ENCODE measurements around the gene KRTAP4-7. TPM values are rescaled to one million over a fixed set of nuclear protein-coding genes. Genes with fewer than 3 reads are reported as not detected.

Gene KRTAP4-7
- total RNA-seq, 5 donors from 2014 or later (not counting 1 experiment from before 2014, with no cell fraction given): not detected

DNA sequence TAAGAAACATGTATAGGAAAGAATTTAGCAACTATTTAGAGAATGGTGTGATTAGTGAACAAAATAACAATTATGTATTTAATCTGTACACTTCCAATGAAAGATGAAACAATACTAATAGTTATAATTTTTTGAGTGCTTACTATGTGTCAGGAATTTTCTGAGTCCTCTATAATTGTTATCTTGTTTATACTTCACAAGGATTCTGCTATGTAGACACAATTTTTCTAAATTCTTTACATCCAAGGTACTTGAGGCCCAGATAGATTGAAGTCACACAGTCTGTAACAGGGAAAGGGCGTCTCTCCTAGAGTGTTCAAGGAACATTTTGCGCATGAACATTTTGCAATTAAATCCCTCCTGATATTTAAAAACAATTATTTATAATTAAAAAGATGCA, 41.1 kb downstream of the KRTAP4-7 start:
- Histone ChIP-seq H3K27ac (ENCODE audit: low read length) (no peak overlapping the region), H3K4me1 (ENCODE audit: control insufficient read depth in 1 of 2, extremely low read depth in 1 of 2, insufficient read depth in 2 of 2, low read length in 2 of 2) (peaks cover 17 to 24% of the 10 kb centered on the region in 2 experiments), H3K36me3 (ENCODE audit: control insufficient read depth in 2 of 2, extremely low read depth in 1 of 2, insufficient read depth in 1 of 2, low read length in 1 of 2) (no peaks in the 10 kb centered on the region), H3K4me3 (ENCODE audit: control insufficient read depth in 1 of 2, extremely low read depth in 1 of 2, low read length in 1 of 2) (no peak overlapping the region), H3K9me3 (no peaks in the 10 kb centered on the region), H3K27me3 (replicated peaks in 1 of 2; ENCODE audit: control insufficient read depth in 2 of 2, extremely low read depth in 1 of 2, insufficient read depth in 2 of 2, low read length in 1 of 2) (no peaks in the 10 kb centered on the region)
- Mint-ChIP-seq H3K27me3 (no peaks in the 10 kb centered on the region), H3K9me3 (peaks cover 0 to 3% (median 0%) of the 10 kb centered on the region in 3 donors), H3K4me3 (peak overlapping the region in 1 of 3 donors; percentile 76), H3K4me1 (peaks cover 40 to 65% (median 64%) of the 10 kb centered on the region in 3 donors), H3K36me3 (no peaks in the 10 kb centered on the region), H3K27ac (no peak overlapping the region)
- ChIA-PET POLR2A (no interaction called here), CTCF (interaction anchor here in 1 of 2 donors (1.1 kb wide), 1 partner anchor 8 kb away, joined by 3 read pairs; no protein-coding TSS in a partner anchor)
- ATAC-seq (replicated peaks in 1 of 4): no peak
- no peak for DNase-seq
- WGBS (ENCODE audit: insufficient coverage): no CpG with 5 or more reads among the region's 2 CpGs

DNA sequence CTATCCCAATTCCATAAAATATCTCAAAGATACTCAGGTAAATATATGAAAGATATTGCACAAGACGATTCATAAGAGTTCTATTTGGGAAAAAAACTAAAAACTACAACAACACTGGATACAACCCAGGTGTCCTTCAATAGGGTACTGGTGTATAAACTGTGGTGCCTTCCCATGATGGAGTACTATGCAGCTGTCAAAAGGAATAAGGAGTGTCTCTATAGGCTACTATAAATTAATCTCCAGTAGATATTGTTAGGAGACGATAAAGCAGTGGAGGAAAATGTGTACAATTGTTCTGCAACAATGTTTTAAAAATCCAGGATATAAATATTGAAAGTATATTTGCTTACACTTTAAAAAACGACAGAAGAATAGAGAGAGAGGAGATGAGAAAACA, 42.5 kb downstream of the KRTAP4-7 start:
- H3K9me3 ChIP-seq: no peaks in the 10 kb centered on the region
- no peaks in the 10 kb centered on the region for H3K36me3 ChIP-seq (ENCODE audit: control insufficient read depth in 2 of 2, extremely low read depth in 1 of 2, insufficient read depth in 1 of 2, low read length in 1 of 2)
- H3K4me1 ChIP-seq (ENCODE audit: control insufficient read depth in 1 of 2, extremely low read depth in 1 of 2, insufficient read depth in 2 of 2, low read length in 2 of 2): peaks cover 13 to 21% of the 10 kb centered on the region in 2 experiments
- H3K36me3 Mint-ChIP-seq: no peaks in the 10 kb centered on the region
- peak overlapping the region in 1 of 3 donors; percentile 51 for H3K4me3 Mint-ChIP-seq
- CTCF ChIA-PET: no interaction called here
- no CpG with 5 or more reads among the region's 3 CpGs for WGBS (ENCODE audit: insufficient coverage)
- peak overlapping the region in 1 of 2 donors; percentile 23 for H3K27ac Mint-ChIP-seq
- H3K27ac ChIP-seq (ENCODE audit: low read length): no peak overlapping the region
- H3K9me3 Mint-ChIP-seq: peaks cover 0 to 3% (median 0%) of the 10 kb centered on the region in 3 donors
- H3K27me3 Mint-ChIP-seq: no peaks in the 10 kb centered on the region
- ATAC-seq (replicated peaks in 1 of 4): no peak
- DNase-seq: no peak
- peaks cover 32 to 65% (median 61%) of the 10 kb centered on the region in 3 donors for H3K4me1 Mint-ChIP-seq
- no peak overlapping the region for H3K4me3 ChIP-seq (ENCODE audit: control insufficient read depth in 1 of 2, extremely low read depth in 1 of 2, low read length in 1 of 2)
- POLR2A ChIA-PET: no interaction called here
- no peaks in the 10 kb centered on the region for H3K27me3 ChIP-seq (replicated peaks in 1 of 2; ENCODE audit: control insufficient read depth in 2 of 2, extremely low read depth in 1 of 2, insufficient read depth in 2 of 2, low read length in 1 of 2)

DNA sequence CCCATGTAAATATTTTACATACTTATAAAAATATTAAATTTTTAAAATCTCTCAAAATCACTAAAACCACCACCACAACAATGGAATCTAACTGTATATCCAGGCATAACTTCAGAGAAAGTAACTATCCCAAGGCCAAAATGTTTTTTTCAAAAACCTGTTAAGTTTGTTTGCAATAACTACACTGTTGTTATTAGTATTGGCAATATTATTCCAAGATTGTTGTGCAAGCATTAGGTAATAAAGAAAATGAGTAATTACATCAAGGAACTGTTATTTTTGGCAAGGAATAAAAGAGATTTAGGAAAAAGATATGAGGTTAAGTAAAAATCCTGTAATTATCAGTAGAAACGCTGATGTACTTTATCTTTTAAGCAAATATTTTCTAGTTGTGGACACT, 43.4 kb downstream of the KRTAP4-7 start:
- peaks cover 0 to under 1% (median 0%) of the 10 kb centered on the region in 3 donors for H3K9me3 Mint-ChIP-seq
- CTCF ChIA-PET: no interaction called here
- H3K4me1 Mint-ChIP-seq: peaks cover 32 to 72% (median 64%) of the 10 kb centered on the region in 3 donors

DNA sequence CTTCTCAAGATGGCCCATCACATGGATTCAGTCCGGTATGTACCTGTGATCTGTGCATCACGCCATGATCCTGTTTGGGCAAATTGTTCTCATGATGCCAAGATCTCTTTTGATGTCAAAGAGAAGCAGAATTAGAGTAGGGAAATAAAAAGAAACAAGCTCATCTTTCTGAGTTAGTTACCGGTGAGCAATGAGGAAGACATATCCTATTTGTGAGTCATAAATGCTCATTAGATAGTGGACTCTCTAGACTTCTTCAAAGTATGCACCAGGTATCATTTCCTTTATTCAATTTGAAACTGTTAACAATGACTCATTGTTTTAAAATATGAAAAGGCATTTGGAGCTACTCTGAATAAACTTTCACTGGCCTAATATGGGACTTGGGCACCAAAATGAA, 48.0 kb downstream of the KRTAP4-7 start:
- Histone ChIP-seq H3K4me1 (ENCODE audit: control insufficient read depth in 1 of 2, extremely low read depth in 1 of 2, insufficient read depth in 2 of 2, low read length in 2 of 2) (peaks cover 5 to 14% of the 10 kb centered on the region in 2 experiments), H3K9me3 (no peaks in the 10 kb centered on the region), H3K4me3 (ENCODE audit: control insufficient read depth in 1 of 2, extremely low read depth in 1 of 2, low read length in 1 of 2) (no peak overlapping the region), H3K27me3 (replicated peaks in 1 of 2; ENCODE audit: control insufficient read depth in 2 of 2, extremely low read depth in 1 of 2, insufficient read depth in 2 of 2, low read length in 1 of 2) (no peaks in the 10 kb centered on the region), H3K36me3 (ENCODE audit: control insufficient read depth in 2 of 2, extremely low read depth in 1 of 2, insufficient read depth in 1 of 2, low read length in 1 of 2) (no peaks in the 10 kb centered on the region), H3K27ac (ENCODE audit: low read length) (no peak overlapping the region)
- DNase-seq (no peak), ATAC-seq (replicated peaks in 1 of 4) (no peak)
- no peaks in the 10 kb centered on the region for H3K27me3 Mint-ChIP-seq
- no peak overlapping the region for H3K4me3 Mint-ChIP-seq
- ChIA-PET CTCF (no interaction called here), POLR2A (interaction anchor here in 1 of 2 donors (0.6 kb wide), 1 partner anchor 9 kb away, joined by 3 read pairs; no protein-coding TSS in a partner anchor)
- no peaks in the 10 kb centered on the region for H3K36me3 Mint-ChIP-seq
- no peak overlapping the region for H3K27ac Mint-ChIP-seq
- H3K4me1 Mint-ChIP-seq: peaks cover 3 to 50% (median 34%) of the 10 kb centered on the region in 3 donors
- no CpG with 5 or more reads among the region's 3 CpGs for WGBS (ENCODE audit: insufficient coverage)
- H3K9me3 Mint-ChIP-seq: peaks cover 0 to 2% (median 1%) of the 10 kb centered on the region in 3 donors

More for the DNA sequence above, 43.4 kb downstream of the KRTAP4-7 start:
- H3K4me3 ChIP-seq (ENCODE audit: control insufficient read depth in 1 of 2, extremely low read depth in 1 of 2, low read length in 1 of 2): no peak overlapping the region
- peaks cover 13 to 21% of the 10 kb centered on the region in 2 experiments for H3K4me1 ChIP-seq (ENCODE audit: control insufficient read depth in 1 of 2, extremely low read depth in 1 of 2, insufficient read depth in 2 of 2, low read length in 2 of 2)
- no peaks in the 10 kb centered on the region for H3K36me3 ChIP-seq (ENCODE audit: control insufficient read depth in 2 of 2, extremely low read depth in 1 of 2, insufficient read depth in 1 of 2, low read length in 1 of 2)
- H3K9me3 ChIP-seq: no peaks in the 10 kb centered on the region
- Mint-ChIP-seq H3K4me3 (no peak overlapping the region), H3K27me3 (no peaks in the 10 kb centered on the region), H3K36me3 (no peaks in the 10 kb centered on the region), H3K27ac (no peak overlapping the region)
- POLR2A ChIA-PET: no interaction called here
- DNase-seq: no peak
- H3K27ac ChIP-seq (ENCODE audit: low read length): no peak overlapping the region
- no peaks in the 10 kb centered on the region for H3K27me3 ChIP-seq (replicated peaks in 1 of 2; ENCODE audit: control insufficient read depth in 2 of 2, extremely low read depth in 1 of 2, insufficient read depth in 2 of 2, low read length in 1 of 2)
- ATAC-seq (replicated peaks in 1 of 4): no peak
- WGBS (ENCODE audit: insufficient coverage): no CpG with 5 or more reads among the region's 1 CpG

DNA sequence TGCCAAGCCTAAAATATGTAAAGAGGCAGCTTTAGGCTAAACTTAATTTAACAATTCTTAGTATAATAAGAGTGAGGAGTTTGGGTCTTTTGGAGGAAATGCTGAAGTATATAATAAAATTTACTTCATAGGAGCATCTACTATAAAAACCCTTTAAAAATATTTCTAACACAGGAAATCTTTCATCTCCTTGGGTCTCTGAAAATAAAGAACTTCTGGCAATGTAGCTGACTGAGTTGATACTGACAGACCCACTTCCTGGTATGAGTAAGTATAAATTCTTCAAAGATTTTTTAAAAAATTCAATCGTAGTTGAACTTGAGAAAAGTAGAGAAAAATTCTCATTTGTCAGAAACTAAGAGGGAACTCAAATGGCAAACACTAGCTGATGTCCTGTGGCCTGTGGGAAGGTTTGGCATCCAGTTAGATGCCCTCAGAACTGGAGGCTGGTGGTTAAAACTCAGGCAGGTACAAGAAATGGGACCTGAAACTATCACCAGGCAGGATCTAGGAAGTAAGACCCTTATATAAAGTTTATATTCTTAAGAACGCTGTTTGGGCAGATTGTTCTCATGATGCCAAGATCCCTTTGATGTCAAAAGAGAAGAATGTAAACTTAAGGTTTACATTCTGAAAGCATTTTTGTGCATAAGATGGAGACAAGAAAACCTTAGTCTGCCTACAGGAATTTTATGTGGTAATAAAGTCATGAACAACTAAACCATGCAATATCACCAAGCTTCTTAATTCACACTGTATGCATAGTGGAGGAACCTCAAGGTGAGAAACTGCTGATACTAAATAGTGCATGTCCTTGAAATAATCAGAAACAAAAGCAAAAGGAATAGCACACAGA, 50.2 kb downstream of the KRTAP4-7 start:
- CTCF ChIA-PET: interaction anchor here in 1 of 2 donors (1.0 kb wide), 1 partner anchor 10 kb away, joined by 3 read pairs; the partner anchor contains the start of gene KRTAP4-12
- H3K4me3 ChIP-seq (ENCODE audit: control insufficient read depth in 1 of 2, extremely low read depth in 1 of 2, low read length in 1 of 2): no peak overlapping the region
- H3K4me1 ChIP-seq (ENCODE audit: control insufficient read depth in 1 of 2, extremely low read depth in 1 of 2, insufficient read depth in 2 of 2, low read length in 2 of 2): peaks cover 5 to 14% of the 10 kb centered on the region in 2 experiments
- H3K4me3 Mint-ChIP-seq: peak overlapping the region in 1 of 3 donors; percentile 45
- peak overlapping the region; percentile 54 to 69 for H3K27ac Mint-ChIP-seq
- H3K27ac ChIP-seq (ENCODE audit: low read length): peak overlapping the region; percentile 40
- peaks cover 4 to 6% (median 5%) of the 10 kb centered on the region in 3 donors for H3K9me3 Mint-ChIP-seq
- H3K27me3 Mint-ChIP-seq: no peaks in the 10 kb centered on the region
- peak in 2 of 4 experiments; percentile 58 to 79 for ATAC-seq (replicated peaks in 1 of 4)
- DNase-seq: peak in 1 of 35 experiments; percentile 21
- H3K27me3 ChIP-seq (replicated peaks in 1 of 2; ENCODE audit: control insufficient read depth in 2 of 2, extremely low read depth in 1 of 2, insufficient read depth in 2 of 2, low read length in 1 of 2): no peaks in the 10 kb centered on the region
- H3K36me3 ChIP-seq (ENCODE audit: control insufficient read depth in 2 of 2, extremely low read depth in 1 of 2, insufficient read depth in 1 of 2, low read length in 1 of 2): no peaks in the 10 kb centered on the region
- H3K36me3 Mint-ChIP-seq: peaks cover 3% of the 10 kb centered on the region
- H3K9me3 ChIP-seq: no peaks in the 10 kb centered on the region
- H3K4me1 Mint-ChIP-seq: peaks cover 3 to 46% (median 25%) of the 10 kb centered on the region in 3 donors
- POLR2A ChIA-PET: interaction anchor here in 1 of 2 donors (1.0 kb wide), 1 partner anchor 554 kb away, joined by 3 read pairs; no protein-coding TSS in a partner anchor
- WGBS (ENCODE audit: insufficient coverage): no CpG with 5 or more reads among the region's 2 CpGs

Data from T-cell (primary cell).